Muscle of leg (tissue), 11 donors: ENCODE results near the gene GLCE. TPM values are rescaled to one million over a fixed set of nuclear protein-coding genes. Genes with fewer than 3 reads are reported as not detected.

ENCODE experiments used
- DNase-seq: peaks from one replicate; pipeline ENCODE4 v3.0.0; 2013
- H3K27ac ChIP-seq: one replicate; pipeline ENCODE4 v1.5.1; 2013; ENCODE audit warnings: mild to moderate bottlenecking, low read length, control low read depth
- H3K27me3 ChIP-seq: one replicate; pipeline ENCODE4 v1.6.1; 2013; ENCODE audit warnings: low read length; ENCODE audit not compliant: control insufficient read depth, insufficient read depth
- H3K36me3 ChIP-seq: one replicate; pipeline ENCODE4 v1.6.1; 2013; ENCODE audit warnings: low read length; ENCODE audit not compliant: control insufficient read depth, insufficient read depth
- H3K4me1 ChIP-seq: one replicate; pipeline ENCODE4 v1.6.1; 2013; ENCODE audit warnings: low read length; ENCODE audit not compliant: control insufficient read depth, insufficient read depth
- H3K4me3 ChIP-seq: one replicate; pipeline ENCODE4 v1.5.1; 2013; ENCODE audit warnings: low read length, control low read depth
- H3K9me3 ChIP-seq: replicated peaks from 2 replicates; pipeline ENCODE4 v1.6.1; 2013; ENCODE audit warnings: low read depth, low read length; ENCODE audit not compliant: control insufficient read depth
- WGBS: methylation state at CpG from one replicate; pipeline ENCODE4 v1.1.5; 2013; ENCODE audit warnings: missing lambda C conversion rate; ENCODE audit not compliant: insufficient coverage; 5-methylcytosine and 5-hydroxymethylcytosine counted together
- polyA plus RNA-seq, 8 donors: library from polyadenylated mRNA; unstranded; fragments of 120-200 nt; gene quantifications; one replicate each; pipeline versions ENCODE4 v1.2.1 to v1.2.3, GENCODE V29; 2013; ENCODE audit warnings: inconsistent platforms in 1 of 8, low replicate concordance in 1 of 8; ENCODE audit not compliant: insufficient read length in 8 of 8, insufficient read depth in 1 of 8
- total RNA-seq: library from RNA; stranded (reverse); fragments of 120-200 nt; gene quantifications from one replicate; pipeline ENCODE4 v1.2.4, GENCODE V29; 2013

Gene GLCE
- total and polyA plus RNA-seq, 9 donors, result 27.4 to 50.1 (median 32.7) TPM

DNA sequence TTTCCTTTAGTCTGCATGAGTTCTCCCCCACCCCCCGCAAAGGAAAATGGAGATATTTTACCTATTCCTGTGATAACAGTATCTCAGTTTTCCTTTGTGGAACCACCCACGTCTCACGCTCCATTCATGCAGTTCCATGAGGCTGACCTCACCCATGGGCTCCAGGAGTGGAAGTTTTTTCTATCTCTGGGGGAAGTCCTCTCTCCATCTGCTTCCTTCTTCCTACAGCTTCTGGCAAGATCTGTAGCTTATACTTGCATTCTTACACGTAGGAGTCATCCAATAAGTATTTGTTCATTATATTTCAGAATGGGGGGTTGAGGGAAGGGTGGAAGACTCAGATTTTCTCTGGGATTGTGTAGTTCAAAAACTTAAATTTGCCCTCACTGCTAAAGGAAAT, 5.8 kb upstream of the GLCE start:
- Histone ChIP-seq H3K4me3 (no peak overlapping the region), H3K9me3 (no peaks in the 10 kb centered on the region), H3K36me3 (no peaks in the 10 kb centered on the region), H3K4me1 (no peaks in the 10 kb centered on the region), H3K27me3 (no peaks in the 10 kb centered on the region), H3K27ac (peak overlapping the region; percentile 9)
- peak; percentile 67 for DNase-seq
- WGBS, result no CpG with 5 or more reads among the region's 4 CpGs

DNA sequence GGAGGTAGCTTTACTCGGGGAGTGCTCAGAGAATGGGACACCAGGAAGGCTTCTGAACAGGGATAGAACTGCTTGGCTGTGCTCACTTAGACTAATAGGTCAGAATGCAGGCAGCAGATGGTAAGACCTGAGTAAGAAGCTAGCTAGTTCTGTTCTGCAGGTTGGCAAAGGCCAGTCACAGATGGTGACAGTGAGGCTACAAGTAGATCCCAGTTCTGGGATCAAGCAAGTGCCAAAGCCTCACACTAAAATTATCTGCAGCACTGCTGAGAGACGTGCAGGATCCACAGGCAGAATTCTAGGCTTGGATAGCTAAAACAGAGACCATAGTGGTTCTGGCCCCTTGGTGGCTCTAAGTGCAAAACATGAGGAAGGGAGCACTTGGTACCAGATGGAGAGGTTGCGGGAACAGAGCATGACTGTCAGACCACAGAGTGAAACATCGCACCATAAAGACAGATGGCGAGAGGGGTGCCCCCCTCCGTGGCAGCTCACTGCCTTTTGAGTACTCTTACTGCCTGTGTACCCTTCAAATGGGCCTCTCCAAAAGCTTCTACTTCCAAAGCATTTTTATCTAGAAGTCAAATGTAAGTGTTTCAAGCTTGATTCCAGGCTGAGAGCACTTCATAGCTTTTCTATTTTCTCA, 3.6 kb upstream of the GLCE start:
- no peak for DNase-seq
- H3K4me1 ChIP-seq, result peaks cover 5% of the 10 kb centered on the region
- H3K27ac ChIP-seq, result no peak overlapping the region
- H3K9me3 ChIP-seq, result no peaks in the 10 kb centered on the region
- H3K36me3 ChIP-seq, result no peaks in the 10 kb centered on the region
- no peak overlapping the region for H3K4me3 ChIP-seq
- no peaks in the 10 kb centered on the region for H3K27me3 ChIP-seq
- WGBS, result 77% methylated on average over 5 of the region's 6 CpGs

DNA sequence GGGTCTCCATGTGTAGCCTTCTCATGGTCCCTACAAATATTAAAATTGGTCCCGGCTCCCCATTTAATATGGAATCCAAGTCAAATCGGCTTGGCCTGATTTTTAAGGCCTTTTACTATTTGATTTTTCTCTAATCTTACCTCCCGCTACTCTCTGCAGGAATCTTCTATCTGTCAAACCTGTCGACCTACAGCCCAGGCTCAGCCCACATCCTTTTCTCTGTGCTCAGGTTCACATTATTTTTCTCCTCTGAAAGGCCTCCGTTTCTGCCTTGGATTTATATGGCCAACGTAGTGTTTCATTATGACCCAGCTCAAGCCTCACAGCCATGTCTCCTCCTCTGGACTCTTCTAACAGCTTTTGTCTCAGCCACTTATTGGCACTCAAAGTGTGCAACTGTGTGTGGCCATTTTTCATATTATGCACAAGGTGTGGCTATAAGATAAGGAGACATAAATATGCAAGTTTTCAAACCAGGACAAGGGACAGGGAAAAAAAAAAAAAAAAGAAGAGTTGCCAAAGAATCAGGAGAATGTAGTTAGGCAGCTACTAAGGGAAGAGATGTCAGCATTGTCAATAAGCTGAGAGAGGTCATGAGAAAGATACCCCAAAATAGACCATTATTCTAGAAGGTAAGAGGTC, 2.1 kb upstream of the GLCE start:
- DNase-seq, result no peak
- Histone ChIP-seq H3K27ac (no peak overlapping the region), H3K4me1 (peaks cover 7% of the 10 kb centered on the region), H3K4me3 (no peak overlapping the region), H3K36me3 (no peaks in the 10 kb centered on the region), H3K27me3 (peaks cover 2% of the 10 kb centered on the region), H3K9me3 (no peaks in the 10 kb centered on the region)
- 85% methylated on average over 6 of the region's 6 CpGs for WGBS

GRCh38 chr15:69158843-69159240, 1.6 kb upstream of the GLCE start:
- H3K27me3 ChIP-seq, result peaks cover 2% of the 10 kb centered on the region
- no peak overlapping the region for H3K27ac ChIP-seq
- H3K36me3 ChIP-seq, result no peaks in the 10 kb centered on the region
- H3K9me3 ChIP-seq, result no peaks in the 10 kb centered on the region
- H3K4me1 ChIP-seq, result peaks cover 7% of the 10 kb centered on the region
- no peak overlapping the region for H3K4me3 ChIP-seq
- 100% methylated on average over 1 of the region's 6 CpGs for WGBS
- DNase-seq, result no peak

DNA sequence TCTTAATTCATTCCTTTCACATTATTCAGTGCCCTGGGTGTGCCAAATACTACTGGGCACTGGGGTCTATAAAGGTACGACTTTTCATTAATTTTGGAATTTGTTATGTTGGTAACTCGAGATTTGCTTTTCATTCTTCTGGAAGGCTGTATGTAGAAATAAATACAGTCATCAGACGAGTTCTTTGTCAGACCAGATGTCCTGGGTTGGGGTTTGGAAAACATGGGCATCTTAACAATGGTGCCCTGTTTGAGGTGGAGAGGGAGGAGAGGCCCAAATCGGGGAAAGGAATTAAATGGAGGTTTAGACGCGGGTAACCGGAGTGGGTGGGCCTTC, 662 bp upstream of the GLCE start:
- H3K36me3 ChIP-seq, result no peaks in the 10 kb centered on the region

DNA sequence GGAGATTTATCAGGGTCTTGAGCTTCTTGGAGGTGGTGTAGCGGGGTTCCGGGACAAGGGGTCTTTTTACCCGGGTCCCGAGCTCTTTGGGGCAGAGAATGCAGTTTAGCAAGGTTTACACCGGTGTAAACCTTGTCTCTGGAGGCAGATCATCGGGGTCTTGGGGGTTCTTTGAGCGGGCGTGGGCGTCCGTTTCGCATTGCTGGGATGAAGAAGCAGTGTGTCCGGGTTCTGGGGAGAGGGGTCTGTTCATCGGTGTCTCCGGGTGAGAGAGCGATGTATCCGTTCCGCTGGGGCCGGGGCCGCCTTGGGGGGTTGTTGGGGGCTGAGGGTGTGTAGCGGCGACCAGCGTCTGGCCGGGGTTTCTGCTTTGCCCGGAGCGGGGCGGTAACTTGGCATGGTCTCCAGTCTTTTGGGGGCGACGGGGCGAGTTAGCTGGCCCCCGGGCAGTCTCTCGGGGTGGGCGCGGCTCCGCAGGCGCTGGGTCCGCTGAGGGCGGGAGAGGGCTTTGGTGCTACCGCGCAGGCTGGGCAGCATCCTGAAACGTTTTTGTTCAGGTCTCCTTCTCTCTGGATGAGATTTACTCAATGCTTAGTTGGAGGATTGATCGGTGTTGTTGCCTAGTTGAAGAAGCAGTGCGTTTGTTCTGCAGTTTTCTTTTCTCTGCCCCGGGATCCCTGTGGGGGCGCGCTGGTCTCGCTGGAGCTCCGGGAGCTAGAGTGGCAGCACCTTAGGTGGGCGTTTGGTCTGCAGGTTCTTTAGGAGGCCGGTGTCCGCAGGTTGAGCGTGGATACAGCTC, 843 bp downstream of the GLCE start:
- DNase-seq, result peak; percentile 47
- H3K27ac ChIP-seq, result peak overlapping the region; percentile 35
- peaks cover 7% of the 10 kb centered on the region for H3K4me1 ChIP-seq
- H3K36me3 ChIP-seq, result no peaks in the 10 kb centered on the region
- under 1% methylated on average over 46 of the region's 51 CpGs for WGBS
- peaks cover 2% of the 10 kb centered on the region for H3K27me3 ChIP-seq
- H3K4me3 ChIP-seq, result peak overlapping the region; percentile 79
- H3K9me3 ChIP-seq, result no peaks in the 10 kb centered on the region

More for the DNA sequence above, 662 bp upstream of the GLCE start:
- Histone ChIP-seq H3K27me3 (peaks cover 2% of the 10 kb centered on the region), H3K9me3 (no peaks in the 10 kb centered on the region), H3K27ac (no peak overlapping the region), H3K4me3 (peak overlapping the region; percentile 79), H3K4me1 (peaks cover 7% of the 10 kb centered on the region)
- DNase-seq, result no peak
- 17% methylated on average over 6 of the region's 7 CpGs for WGBS

DNA sequence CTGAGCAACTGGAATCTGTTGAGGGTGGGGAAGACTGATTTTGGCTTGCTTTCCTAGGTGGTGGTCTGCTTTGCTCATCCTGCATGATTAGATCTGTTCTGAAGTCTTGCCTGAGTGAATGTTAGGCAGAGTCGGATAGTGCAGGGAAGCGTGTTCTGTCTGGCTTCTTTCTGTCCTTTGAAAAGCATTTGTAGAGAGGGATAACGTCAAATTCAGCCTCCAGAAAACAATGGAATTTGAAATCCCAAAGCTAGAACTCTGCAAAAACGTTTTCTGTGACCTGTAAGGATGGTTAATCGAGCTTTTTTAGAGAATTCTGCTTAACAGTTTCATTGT, 1.4 kb downstream of the GLCE start:
- H3K36me3 ChIP-seq, result no peaks in the 10 kb centered on the region
- DNase-seq, result peak; percentile 25
- peaks cover 7% of the 10 kb centered on the region for H3K4me1 ChIP-seq
- peak overlapping the region; percentile 79 for H3K4me3 ChIP-seq
- peaks cover 2% of the 10 kb centered on the region for H3K27me3 ChIP-seq
- no peaks in the 10 kb centered on the region for H3K9me3 ChIP-seq
- H3K27ac ChIP-seq, result no peak overlapping the region
- 16% methylated on average over 5 of the region's 5 CpGs for WGBS

DNA sequence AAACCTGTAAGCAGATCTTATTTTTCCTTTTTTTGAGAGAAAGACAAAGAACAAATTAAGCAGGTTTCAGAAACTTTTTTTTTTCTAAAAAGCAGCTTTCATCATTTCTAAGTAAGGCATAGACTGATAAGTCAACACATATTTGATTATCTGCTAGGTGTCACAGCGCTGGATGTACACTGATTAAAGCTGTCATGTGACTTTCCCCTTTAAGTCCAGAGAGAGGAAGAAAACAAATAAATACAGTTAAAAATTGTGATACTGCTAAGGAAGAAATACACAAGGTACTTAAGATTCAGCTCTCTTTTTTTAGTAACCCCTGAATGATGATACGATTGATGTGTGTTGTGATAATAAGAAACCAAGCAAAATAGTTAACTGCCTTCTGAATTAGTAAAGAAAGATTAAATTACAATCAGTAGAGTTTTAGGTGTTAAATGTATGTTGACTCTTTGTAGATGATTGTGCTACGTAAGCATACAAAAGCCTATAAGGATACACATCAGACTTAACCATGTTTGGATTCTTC, 2.8 kb downstream of the GLCE start:
- H3K4me1 ChIP-seq, result peaks cover 7% of the 10 kb centered on the region
- no CpG with 5 or more reads among the region's 3 CpGs for WGBS
- DNase-seq, result no peak

DNA sequence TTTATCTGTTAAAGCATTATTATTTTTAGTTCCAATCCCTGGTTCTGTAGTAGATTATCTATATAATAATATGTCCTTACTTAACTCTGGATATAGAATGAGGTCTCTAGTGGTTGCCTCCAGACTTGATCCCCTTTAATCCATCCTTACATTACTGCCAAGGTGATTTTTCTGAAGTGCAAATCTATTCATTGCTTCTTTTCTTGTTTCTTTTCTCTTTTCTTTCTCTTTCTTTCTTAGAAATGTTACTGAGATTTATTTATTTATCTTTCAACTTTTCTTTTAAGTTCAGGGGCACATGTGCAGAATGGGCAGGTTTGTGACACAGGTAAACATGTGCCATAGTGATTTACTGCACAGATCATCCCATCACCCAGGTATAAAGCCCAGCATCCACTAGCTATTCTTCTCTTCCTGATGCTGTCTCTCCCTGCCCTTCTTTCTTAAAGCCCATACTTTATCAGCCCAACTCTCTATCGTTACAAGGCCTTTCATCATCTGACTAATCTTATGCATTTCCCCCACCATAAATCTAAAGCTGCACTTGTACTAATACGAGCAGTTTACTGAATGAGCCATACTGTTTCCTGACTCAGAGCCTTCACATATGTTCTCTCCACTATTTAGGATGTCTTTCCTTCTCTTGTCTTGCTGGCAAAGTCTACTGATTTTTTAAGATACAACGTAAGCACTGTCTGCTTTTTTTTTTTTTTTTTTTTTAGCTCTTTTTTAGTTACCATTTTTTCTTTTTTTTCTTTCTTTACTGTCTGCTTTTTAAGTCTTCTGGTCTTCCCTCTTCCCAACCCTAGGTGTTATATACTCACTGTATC, 4.6 kb downstream of the GLCE start:
- 55% methylated on average over 2 of the region's 3 CpGs for WGBS
- no peaks in the 10 kb centered on the region for H3K9me3 ChIP-seq
- DNase-seq, result no peak
- peaks cover 5% of the 10 kb centered on the region for H3K4me1 ChIP-seq
- H3K4me3 ChIP-seq, result no peak overlapping the region
- H3K36me3 ChIP-seq, result no peaks in the 10 kb centered on the region
- no peak overlapping the region for H3K27ac ChIP-seq
- H3K27me3 ChIP-seq, result peaks cover 2% of the 10 kb centered on the region

More for the DNA sequence above, 2.8 kb downstream of the GLCE start:
- Histone ChIP-seq H3K9me3 (no peaks in the 10 kb centered on the region), H3K36me3 (no peaks in the 10 kb centered on the region), H3K27ac (no peak overlapping the region), H3K4me3 (no peak overlapping the region), H3K27me3 (peaks cover 2% of the 10 kb centered on the region)
